GM06990 (cell line): ENCODE results near the gene IHH.

Experiments
- DNase-seq: peaks from one replicate; pipeline ENCODE4 v3.0.0-alpha.2; 2011; ENCODE audit not compliant: insufficient read length; ENCODE audit errors: extremely low read depth
- H3K27me3 ChIP-seq: replicated peaks from 2 replicates; pipeline ENCODE4 v1.6.0; 2011; ENCODE audit warnings: low read length; ENCODE audit not compliant: control insufficient read depth, insufficient read depth
- H3K36me3 ChIP-seq: 2 replicates; pipeline ENCODE4 v1.5.1; 2011; ENCODE audit warnings: low read length; ENCODE audit not compliant: control insufficient read depth, insufficient read depth
- H3K4me3 ChIP-seq: replicated peaks from 2 replicates; pipeline ENCODE4 v1.5.1; 2011; ENCODE audit warnings: low read depth, mild to moderate bottlenecking, control low read depth, low read length
- TF ChIP-seq, protein P1 (sequence below): IDR thresholded peaks from 2 replicates; pipeline ENCODE4 v1.5.1; 2011; ENCODE audit warnings: low read length, control low read depth, mild to moderate bottlenecking, inconsistent platforms; ENCODE audit not compliant: insufficient read depth, poor library complexity, severe bottlenecking

IHH gene

GRCh38 chr2:219059725-219060682 is 717 bp downstream of the IHH start:
- H3K27me3 ChIP-seq: no peaks in the 10 kb centered on the region; the same call in 1 of the 2 replicates
- TF ChIP-seq, protein P1, sequence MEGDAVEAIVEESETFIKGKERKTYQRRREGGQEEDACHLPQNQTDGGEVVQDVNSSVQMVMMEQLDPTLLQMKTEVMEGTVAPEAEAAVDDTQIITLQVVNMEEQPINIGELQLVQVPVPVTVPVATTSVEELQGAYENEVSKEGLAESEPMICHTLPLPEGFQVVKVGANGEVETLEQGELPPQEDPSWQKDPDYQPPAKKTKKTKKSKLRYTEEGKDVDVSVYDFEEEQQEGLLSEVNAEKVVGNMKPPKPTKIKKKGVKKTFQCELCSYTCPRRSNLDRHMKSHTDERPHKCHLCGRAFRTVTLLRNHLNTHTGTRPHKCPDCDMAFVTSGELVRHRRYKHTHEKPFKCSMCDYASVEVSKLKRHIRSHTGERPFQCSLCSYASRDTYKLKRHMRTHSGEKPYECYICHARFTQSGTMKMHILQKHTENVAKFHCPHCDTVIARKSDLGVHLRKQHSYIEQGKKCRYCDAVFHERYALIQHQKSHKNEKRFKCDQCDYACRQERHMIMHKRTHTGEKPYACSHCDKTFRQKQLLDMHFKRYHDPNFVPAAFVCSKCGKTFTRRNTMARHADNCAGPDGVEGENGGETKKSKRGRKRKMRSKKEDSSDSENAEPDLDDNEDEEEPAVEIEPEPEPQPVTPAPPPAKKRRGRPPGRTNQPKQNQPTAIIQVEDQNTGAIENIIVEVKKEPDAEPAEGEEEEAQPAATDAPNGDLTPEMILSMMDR: no peak
- no peak overlapping the region for H3K4me3 ChIP-seq
- no peaks in the 10 kb centered on the region for H3K36me3 ChIP-seq
- DNase-seq: no peak

DNA sequence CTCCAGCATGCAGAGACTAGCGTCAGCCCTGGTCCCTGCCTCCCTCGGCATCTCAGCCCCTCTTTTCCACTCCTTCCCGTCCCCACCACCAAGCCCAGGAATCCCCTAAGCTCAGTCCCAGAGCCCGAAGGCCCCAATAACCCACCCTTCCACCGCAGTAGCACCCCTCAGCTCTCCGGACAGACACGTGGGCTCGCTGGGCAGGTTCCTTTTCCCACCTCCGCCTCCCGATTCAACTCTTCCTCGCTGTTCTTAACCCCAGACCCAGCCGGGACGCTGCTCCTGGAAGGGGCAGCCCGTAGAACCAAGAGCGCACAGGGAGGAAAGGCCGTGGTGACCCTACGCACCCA is 1.4 kb downstream of the IHH start:
- Histone ChIP-seq H3K36me3 (no peaks in the 10 kb centered on the region), H3K4me3 (no peak overlapping the region), H3K27me3 (no peaks in the 10 kb centered on the region; the same call in none of the 2 replicates)
- DNase-seq: no peak
- TF ChIP-seq, protein P1: no peak

GRCh38 chr2:219058541-219059374 is 2.0 kb downstream of the IHH start:
- no peak overlapping the region; the same call in 1 of the 2 replicates for H3K4me3 ChIP-seq
- no peak for DNase-seq
- no peaks in the 10 kb centered on the region; the same call in none of the 2 replicates for H3K27me3 ChIP-seq
- H3K36me3 ChIP-seq: no peaks in the 10 kb centered on the region
- TF ChIP-seq, protein P1: no peak

DNA sequence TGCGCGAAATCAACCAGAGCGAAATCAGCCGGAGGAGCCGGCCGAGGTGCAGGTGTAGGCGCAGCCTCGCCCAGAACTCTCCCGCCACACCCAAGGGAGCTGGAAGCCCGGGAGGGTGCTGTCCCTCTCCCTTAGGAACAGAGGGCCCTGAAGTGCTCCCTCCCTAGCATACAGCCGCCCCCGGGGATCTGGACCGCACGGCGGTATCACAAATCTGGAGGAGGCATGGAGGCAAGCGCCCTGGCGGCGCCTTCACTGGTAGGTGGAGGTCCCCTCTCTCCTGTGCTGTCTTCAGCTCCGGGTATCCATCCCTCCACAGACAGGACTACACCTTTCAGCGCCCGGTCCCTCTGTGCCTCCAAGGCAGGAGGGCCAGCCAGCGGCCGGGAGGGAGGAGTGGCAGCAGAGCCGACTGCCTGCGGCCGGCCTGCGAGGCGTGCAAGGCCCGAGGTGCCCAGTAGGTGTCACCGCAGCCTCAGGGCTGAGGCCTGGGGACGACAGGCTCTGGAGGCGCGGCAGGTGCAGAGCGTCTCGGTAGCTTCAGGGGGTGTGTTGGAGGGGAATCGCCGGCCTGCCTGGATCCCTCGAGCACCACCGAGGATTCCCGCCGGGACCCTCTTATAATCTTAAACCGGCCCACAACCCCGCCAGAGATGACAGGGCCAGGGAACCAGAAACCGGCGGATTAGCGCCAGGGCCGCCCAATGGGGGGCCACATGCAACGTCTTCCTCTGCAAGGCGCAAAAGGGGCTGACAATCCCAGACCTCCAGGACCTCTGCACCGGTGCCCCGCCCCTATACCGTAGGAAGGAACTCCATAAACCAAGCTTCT is 2.8 kb downstream of the IHH start:
- DNase-seq: peak; percentile 76
- H3K36me3 ChIP-seq: no peaks in the 10 kb centered on the region
- no peaks in the 10 kb centered on the region; the same call in none of the 2 replicates for H3K27me3 ChIP-seq
- TF ChIP-seq, protein P1: peak; percentile 94
- peak overlapping the region; percentile 17 for H3K4me3 ChIP-seq
